CD4-positive, alpha-beta T cell (primary cell): ENCODE measurements around the gene HSH2D. TPM values are rescaled to one million over a fixed set of nuclear protein-coding genes. Genes with fewer than 3 reads are reported as not detected.

Experiments
- ATAC-seq: fragments of 200-7000 bp; cut with Tn5 transposase; one replicate; pipeline ENCODE4 v1.10.0; 2022; ENCODE audit warnings: mild to moderate bottlenecking; ENCODE audit not compliant: poor library complexity
- CTCF ChIA-PET: fragments of 350-600 bp; sonication (Branson Sonifier 250); formaldehyde crosslinking; loops from one replicate; lab custom pipeline; 2021; ENCODE audit warnings: antibody characterized with exemption, inconsistent platforms; lab: Charles Lee
- POLR2A ChIA-PET: fragments of 350-600 bp; sonication (Branson Sonifier 250); formaldehyde crosslinking; loops from one replicate; lab custom pipeline; 2021; ENCODE audit warnings: antibody characterized with exemption, inconsistent platforms; lab: Charles Lee
- DNase-seq, 14 experiments: peaks; one replicate each; pipeline ENCODE4 v3.0.0-alpha.2; 2013 to 2020; ENCODE audit warnings: mixed read lengths in 2 of 14
- H3K27ac ChIP-seq, 2 donors: one replicate each; pipeline versions ENCODE4 v1.5.1 to v1.7.0; 2013; ENCODE audit warnings: low read length in 2 of 2, low read depth in 1 of 2, mild to moderate bottlenecking in 1 of 2
- H3K27me3 ChIP-seq, 2 experiments: 1 replicate in 1 of 2; 2 replicates in 1 of 2; pipeline versions ENCODE4 v1.6.1 to v1.7.0; 2013; ENCODE audit warnings: low read length in 2 of 2, control low read depth in 1 of 2, mild to moderate bottlenecking in 1 of 2, moderate library complexity in 1 of 2; ENCODE audit not compliant: insufficient read depth in 2 of 2, control insufficient read depth in 1 of 2
- H3K36me3 ChIP-seq: one replicate; pipeline ENCODE4 v1.6.1; 2013; ENCODE audit warnings: low read length, control low read depth; ENCODE audit not compliant: insufficient read depth
- H3K4me1 ChIP-seq: one replicate; pipeline ENCODE4 v1.6.1; 2013; ENCODE audit warnings: low read length, control low read depth; ENCODE audit not compliant: insufficient read depth
- H3K4me3 ChIP-seq: one replicate; pipeline ENCODE4 v1.5.1; 2013; ENCODE audit warnings: mild to moderate bottlenecking, low read length, moderate library complexity
- H3K9me3 ChIP-seq, 2 experiments: 1 replicate in 1 of 2; 2 replicates in 1 of 2; pipeline versions ENCODE4 v1.6.1 to v1.7.0; 2013; ENCODE audit warnings: low read length in 2 of 2, mild to moderate bottlenecking in 2 of 2, control low read depth in 1 of 2, moderate library complexity in 1 of 2; ENCODE audit not compliant: control insufficient read depth in 1 of 2, insufficient read depth in 1 of 2
- H3K27ac Mint-ChIP-seq: one replicate; pipeline ENCODE4 v1.8.0; 2020; ENCODE audit warnings: mixed read lengths
- H3K27me3 Mint-ChIP-seq: one replicate; pipeline ENCODE4 v1.8.0; 2021; ENCODE audit warnings: mixed read lengths
- H3K36me3 Mint-ChIP-seq: one replicate; pipeline ENCODE4 v1.8.0; 2021; ENCODE audit warnings: low read depth, mixed read lengths
- H3K4me1 Mint-ChIP-seq: one replicate; pipeline ENCODE4 v1.8.0; 2021; ENCODE audit warnings: low read depth, mixed read lengths
- H3K4me3 Mint-ChIP-seq: one replicate; pipeline ENCODE4 v1.8.0; 2020; ENCODE audit warnings: mild to moderate bottlenecking, mixed read lengths
- H3K9me3 Mint-ChIP-seq: one replicate; pipeline ENCODE4 v1.8.0; 2020; ENCODE audit warnings: mixed read lengths
- intact Hi-C, 2 experiments: fragments of 100-400 bp; cut with DNase I in 1 of 2; cut with micrococcal nuclease in 1 of 2; formaldehyde crosslinking; loops; one replicate each; pipeline versions ENCODE4 v1.15.1 to v1.9.0; 2023 to 2025; cut with DNase I, micrococcal nuclease
- total RNA-seq, 174 experiments: library from RNA in 2 of 174; stranded (reverse) in 2 of 174; gene quantifications; one replicate each; pipeline ENCODE4 v1.2.3 and lab custom pipeline; 2021 to 2026
- TF ChIP-seq, protein P1 (sequence below): fragments of 200-600 bp; IDR thresholded peaks from one replicate; pipeline ENCODE4 v1.8.0; 2022; ENCODE audit warnings: antibody characterized with exemption, mild to moderate bottlenecking

HSH2D gene
- total RNA-seq, 2 experiments from 2014 or later = 46.0 to 46.9 TPM

DNA sequence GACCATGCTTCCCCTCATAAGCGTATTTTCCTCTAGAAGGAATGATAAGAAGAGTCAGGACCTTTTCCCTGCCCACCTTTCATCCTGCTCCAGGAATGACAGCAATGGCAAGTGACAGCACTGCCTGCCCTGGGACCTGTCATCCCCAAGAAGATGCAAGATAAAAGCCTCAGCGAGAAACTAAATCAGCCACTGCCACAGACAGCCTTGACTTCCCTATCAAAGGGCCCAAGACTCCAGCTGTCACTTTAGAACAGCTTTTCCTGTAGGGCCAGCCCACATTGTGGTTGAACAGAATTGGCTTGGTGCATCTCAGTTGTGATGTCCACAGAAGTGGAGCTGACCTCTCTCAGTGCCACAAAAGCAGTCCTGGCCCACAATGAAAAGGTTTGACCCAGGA lies 30.7 kb upstream of the HSH2D start:
- no peaks in the 10 kb centered on the region for H3K9me3 Mint-ChIP-seq
- Histone ChIP-seq H3K9me3 (no peaks in the 10 kb centered on the region), H3K27me3 (no peaks in the 10 kb centered on the region), H3K4me1 (peaks cover 63% of the 10 kb centered on the region), H3K27ac (peak overlapping the region; percentile 89 to 92), H3K4me3 (peak overlapping the region; percentile 94), H3K36me3 (peaks cover 28% of the 10 kb centered on the region)
- intact Hi-C loops = loop anchor here in 1 of 2 experiments (5.0 kb wide), 1 partner anchor 40 kb away; no protein-coding TSS in a partner anchor
- H3K36me3 Mint-ChIP-seq = peaks cover 39% of the 10 kb centered on the region
- H3K4me3 Mint-ChIP-seq = peak overlapping the region; percentile 95
- ChIA-PET POLR2A (interaction anchor here (0.5 to 3.2 kb wide), 6 partner anchors 26 to 503 kb away, joined by 3 to 25 read pairs (median 4); partner anchors contain the start of genes FAM32A and TPM4), CTCF (interaction anchor here (2.1 kb wide), 1 partner anchor 50 kb away, joined by 8 read pairs; no protein-coding TSS in a partner anchor)
- no peaks in the 10 kb centered on the region for H3K27me3 Mint-ChIP-seq
- peak overlapping the region; percentile 96 for H3K27ac Mint-ChIP-seq
- ATAC-seq (no peak), DNase-seq (peak in 1 of 14 experiments; percentile 13)
- H3K4me1 Mint-ChIP-seq = peaks cover 54% of the 10 kb centered on the region
- TF ChIP-seq, protein P1, sequence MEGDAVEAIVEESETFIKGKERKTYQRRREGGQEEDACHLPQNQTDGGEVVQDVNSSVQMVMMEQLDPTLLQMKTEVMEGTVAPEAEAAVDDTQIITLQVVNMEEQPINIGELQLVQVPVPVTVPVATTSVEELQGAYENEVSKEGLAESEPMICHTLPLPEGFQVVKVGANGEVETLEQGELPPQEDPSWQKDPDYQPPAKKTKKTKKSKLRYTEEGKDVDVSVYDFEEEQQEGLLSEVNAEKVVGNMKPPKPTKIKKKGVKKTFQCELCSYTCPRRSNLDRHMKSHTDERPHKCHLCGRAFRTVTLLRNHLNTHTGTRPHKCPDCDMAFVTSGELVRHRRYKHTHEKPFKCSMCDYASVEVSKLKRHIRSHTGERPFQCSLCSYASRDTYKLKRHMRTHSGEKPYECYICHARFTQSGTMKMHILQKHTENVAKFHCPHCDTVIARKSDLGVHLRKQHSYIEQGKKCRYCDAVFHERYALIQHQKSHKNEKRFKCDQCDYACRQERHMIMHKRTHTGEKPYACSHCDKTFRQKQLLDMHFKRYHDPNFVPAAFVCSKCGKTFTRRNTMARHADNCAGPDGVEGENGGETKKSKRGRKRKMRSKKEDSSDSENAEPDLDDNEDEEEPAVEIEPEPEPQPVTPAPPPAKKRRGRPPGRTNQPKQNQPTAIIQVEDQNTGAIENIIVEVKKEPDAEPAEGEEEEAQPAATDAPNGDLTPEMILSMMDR = no peak

DNA sequence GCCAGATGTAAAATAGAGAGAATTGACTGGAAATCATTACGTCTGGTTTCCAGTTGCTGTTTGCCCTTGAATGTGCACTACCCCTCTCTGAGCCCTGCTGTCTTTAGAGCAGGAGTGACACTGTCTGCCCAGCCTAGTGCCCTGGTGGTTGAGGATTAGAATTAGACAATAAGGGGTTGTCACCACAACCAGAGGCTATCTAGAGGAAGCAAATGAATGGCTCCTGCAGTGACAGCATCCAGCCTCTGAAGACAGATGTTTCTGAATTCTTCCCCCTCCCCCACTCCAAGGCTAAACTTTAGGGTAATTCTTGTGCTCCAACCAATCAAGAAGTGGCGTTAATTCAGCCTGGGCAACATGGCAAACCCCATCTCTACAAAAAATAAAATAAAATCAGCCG lies 29.8 kb upstream of the HSH2D start:
- Histone ChIP-seq H3K9me3 (no peaks in the 10 kb centered on the region), H3K4me3 (no peak overlapping the region), H3K4me1 (peaks cover 72% of the 10 kb centered on the region), H3K27ac (no peak overlapping the region), H3K36me3 (peaks cover 37% of the 10 kb centered on the region), H3K27me3 (no peaks in the 10 kb centered on the region)
- peak in 1 of 14 experiments; percentile 11 for DNase-seq
- ATAC-seq = no peak
- ChIA-PET POLR2A (no interaction called here), CTCF (interaction anchor here (2.1 kb wide), 1 partner anchor 51 kb away, joined by 8 read pairs; no protein-coding TSS in a partner anchor)
- H3K27ac Mint-ChIP-seq = peak overlapping the region; percentile 96
- H3K36me3 Mint-ChIP-seq = peaks cover 48% of the 10 kb centered on the region
- no peaks in the 10 kb centered on the region for H3K9me3 Mint-ChIP-seq
- TF ChIP-seq, protein P1 = no peak
- H3K27me3 Mint-ChIP-seq = no peaks in the 10 kb centered on the region
- peaks cover 63% of the 10 kb centered on the region for H3K4me1 Mint-ChIP-seq
- H3K4me3 Mint-ChIP-seq = peak overlapping the region; percentile 71
- intact Hi-C loops = loop anchor here in 1 of 2 experiments (5.0 kb wide), 1 partner anchor 39 kb away; no protein-coding TSS in a partner anchor

DNA sequence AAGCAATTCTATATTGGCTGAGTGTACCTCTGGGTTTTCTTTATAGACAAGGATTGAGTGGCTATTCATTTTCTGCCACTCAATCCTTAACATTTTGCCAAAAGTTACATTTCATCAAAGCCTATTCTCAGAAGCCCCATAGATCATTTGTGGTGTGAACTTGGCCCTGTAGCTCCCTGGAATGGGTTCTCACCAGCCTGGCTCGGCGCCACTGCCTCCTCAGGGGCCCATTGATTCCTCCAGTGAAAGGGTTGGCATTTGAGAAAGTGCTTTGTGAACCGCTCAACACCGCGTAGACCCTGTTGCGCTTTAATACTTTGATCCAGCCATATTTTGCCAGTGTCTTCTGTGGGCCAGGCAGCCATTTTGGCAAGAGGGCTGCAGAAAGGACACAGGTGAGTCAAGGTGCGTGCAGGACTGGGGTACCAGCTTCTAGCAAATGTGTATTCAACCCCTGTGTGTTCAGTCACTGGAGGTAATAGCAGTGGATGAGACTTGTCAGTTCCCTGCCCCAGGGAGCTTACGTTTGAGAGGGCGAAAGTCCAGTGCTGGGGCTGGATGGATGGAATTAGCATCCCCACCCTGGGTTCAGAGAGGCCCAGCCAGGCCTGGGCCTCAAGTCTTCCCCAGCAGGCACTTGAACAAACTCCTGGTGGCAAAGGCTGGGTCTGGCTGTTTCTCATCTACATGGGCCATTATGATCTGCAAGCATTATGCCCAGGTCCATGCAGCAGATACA lies 28.0 kb upstream of the HSH2D start:
- TF ChIP-seq, protein P1 = no peak
- ATAC-seq = no peak
- ChIA-PET CTCF (interaction anchor here (0.9 kb wide), 1 partner anchor 29 kb away, joined by 3 read pairs; no protein-coding TSS in a partner anchor), POLR2A (interaction anchor here (1.0 to 1.1 kb wide), 2 partner anchors 45 to 209 kb away, joined by 3 to 4 read pairs; partner anchors contain the start of gene KLF2)
- H3K36me3 ChIP-seq = peaks cover 48% of the 10 kb centered on the region
- H3K4me3 ChIP-seq = no peak overlapping the region
- no peaks in the 10 kb centered on the region for H3K9me3 ChIP-seq
- H3K27me3 ChIP-seq = no peaks in the 10 kb centered on the region
- DNase-seq = no peak
- Mint-ChIP-seq H3K27ac (peak overlapping the region; percentile 21), H3K4me3 (peak overlapping the region; percentile 20), H3K9me3 (no peaks in the 10 kb centered on the region), H3K4me1 (peaks cover 75% of the 10 kb centered on the region), H3K27me3 (no peaks in the 10 kb centered on the region), H3K36me3 (peaks cover 62% of the 10 kb centered on the region)
- H3K4me1 ChIP-seq = peaks cover 88% of the 10 kb centered on the region
- intact Hi-C loops = no loop called here
- peak overlapping the region in 1 of 2 donors; percentile 8 for H3K27ac ChIP-seq
